HG02938 (cell line): ENCODE data around the gene NLRP1.
"Not testable (repeated sequence)": the region's sequence is repeated elsewhere in the genome, so short reads cannot be mapped to it uniquely, and the experiment has no call there.

Source experiments
- ATAC-seq: cut with Tn5 transposase; IDR thresholded peaks from one replicate; pipeline ENCODE4 v1.9.1; 2021; ENCODE audit warnings: mild to moderate bottlenecking, moderate library complexity; ENCODE audit not compliant: unreplicated experiment

NLRP1 gene

GRCh38 chr17:5588584-5588983 is 4.3 kb upstream of the NLRP1 start:
- ATAC-seq, result no peak

GRCh38 chr17:5587438-5588032 is 3.2 kb upstream of the NLRP1 start:
- ATAC-seq, result no peak

- no peak for ATAC-seq
Measured at GRCh38 chr17:5585836-5586521, 1.7 kb upstream of the NLRP1 start.

- ATAC-seq, result no peak
Measured at GRCh38 chr17:5585287-5585794, 1.0 kb upstream of the NLRP1 start.

GRCh38 chr17:5583426-5584382 is 605 bp downstream of the NLRP1 start:
- no peak for ATAC-seq

GRCh38 chr17:5582209-5583185 is 1.8 kb downstream of the NLRP1 start:
- ATAC-seq, result no peak

- ATAC-seq, result no peak
Measured at GRCh38 chr17:5581655-5582054, 2.7 kb downstream of the NLRP1 start.

GRCh38 chr17:5580969-5581368 is 3.3 kb downstream of the NLRP1 start:
- no peak for ATAC-seq

GRCh38 chr17:5580367-5580766 is 3.9 kb downstream of the NLRP1 start:
- ATAC-seq, result no peak

GRCh38 chr17:5578768-5579167 is 5.5 kb downstream of the NLRP1 start:
- not testable (repeated sequence) for ATAC-seq

GRCh38 chr17:5573017-5573416 is 11.3 kb downstream of the NLRP1 start:
- not testable (repeated sequence) for ATAC-seq

- no peak for ATAC-seq
Measured at GRCh38 chr17:5571281-5571680, 13.0 kb downstream of the NLRP1 start.

GRCh38 chr17:5565808-5566207 is 18.5 kb downstream of the NLRP1 start:
- ATAC-seq, result no peak

- ATAC-seq, result no peak
Measured at GRCh38 chr17:5563456-5563855, 20.9 kb downstream of the NLRP1 start.

- ATAC-seq, result no peak
Measured at GRCh38 chr17:5562661-5563360, 21.5 kb downstream of the NLRP1 start.

- ATAC-seq, result no peak
Measured at GRCh38 chr17:5561736-5562571, 22.4 kb downstream of the NLRP1 start.

GRCh38 chr17:5560361-5560988 is 23.8 kb downstream of the NLRP1 start:
- ATAC-seq, result no peak
